Pulmonary artery endothelial cell (primary cell): ENCODE measurements around the gene APOA1. TPM values are rescaled to one million over a fixed set of nuclear protein-coding genes. Genes with fewer than 3 reads are reported as not detected.

Experiments used
- DNase-seq: peaks from one replicate; pipeline ENCODE4 v3.0.0-alpha.2; 2011; ENCODE audit warnings: low read depth, low spot score
- total RNA-seq: library from RNA; depleted of rRNA; stranded (reverse); fragments of >200 nt; gene quantifications from 2 replicates; pipeline ENCODE4 v1.2.3, GENCODE V29; 2014

The APOA1 gene
- total RNA-seq, 1 donor from 2014 or later = not detected

- no peak for DNase-seq
These were observed 20.5 kb upstream of the APOA1 start for GRCh38 chr11:116857936-116858335.

- DNase-seq = no peak
These were observed 19.9 kb upstream of the APOA1 start for GRCh38 chr11:116857316-116857715.

GRCh38 chr11:116856423-116856822, 19.0 kb upstream of the APOA1 start:
- no peak for DNase-seq

- DNase-seq = no peak
These were observed 18.0 kb upstream of the APOA1 start for GRCh38 chr11:116855413-116855812.

- no peak for DNase-seq
These were observed 16.1 kb upstream of the APOA1 start for GRCh38 chr11:116853461-116854073.

GRCh38 chr11:116852261-116853031, 15.0 kb upstream of the APOA1 start:
- DNase-seq = no peak

GRCh38 chr11:116851626-116852025, 14.2 kb upstream of the APOA1 start:
- no peak for DNase-seq

GRCh38 chr11:116849486-116849885, 12.1 kb upstream of the APOA1 start:
- DNase-seq = no peak

- no peak for DNase-seq
These were observed 11.6 kb upstream of the APOA1 start for GRCh38 chr11:116849060-116849459.

- DNase-seq = no peak
These were observed 10.2 kb upstream of the APOA1 start for GRCh38 chr11:116847612-116848011.

GRCh38 chr11:116844722-116845121, 7.3 kb upstream of the APOA1 start:
- no peak for DNase-seq

- DNase-seq = no peak
These were observed 6.2 kb upstream of the APOA1 start for GRCh38 chr11:116843661-116844060.

- no peak for DNase-seq
These were observed 5.5 kb upstream of the APOA1 start for GRCh38 chr11:116842909-116843308.

- DNase-seq = no peak
These were observed 4.7 kb upstream of the APOA1 start for GRCh38 chr11:116842117-116842516.

- no peak for DNase-seq
These were observed 3.4 kb upstream of the APOA1 start for GRCh38 chr11:116840746-116841296.

- DNase-seq = no peak
These were observed 2.9 kb upstream of the APOA1 start for GRCh38 chr11:116840224-116840745.

- no peak for DNase-seq
These were observed 1.1 kb upstream of the APOA1 start for GRCh38 chr11:116838321-116839084.

- no peak for DNase-seq
These were observed 810 bp downstream of the APOA1 start for GRCh38 chr11:116836632-116836991.

GRCh38 chr11:116835791-116836631, 1.4 kb downstream of the APOA1 start:
- peak; percentile 78 for DNase-seq

GRCh38 chr11:116835042-116835772, 2.2 kb downstream of the APOA1 start:
- no peak for DNase-seq
